HG02840 (cell line): ENCODE data around the gene SMIM27.
A peak's percentile ranks its signal among the peaks of the same experiment; 100 is the strongest.

Source experiments
- ATAC-seq: cut with Tn5 transposase; IDR thresholded peaks from one replicate; pipeline ENCODE4 v1.9.1; 2021; ENCODE audit warnings: mild to moderate bottlenecking, moderate library complexity, moderate number of reproducible peaks; ENCODE audit not compliant: unreplicated experiment, low FRiP score

The SMIM27 gene

GRCh38 chr9:32554107-32554506, 2.0 kb downstream of the SMIM27 start:
- ATAC-seq: no peak

DNA sequence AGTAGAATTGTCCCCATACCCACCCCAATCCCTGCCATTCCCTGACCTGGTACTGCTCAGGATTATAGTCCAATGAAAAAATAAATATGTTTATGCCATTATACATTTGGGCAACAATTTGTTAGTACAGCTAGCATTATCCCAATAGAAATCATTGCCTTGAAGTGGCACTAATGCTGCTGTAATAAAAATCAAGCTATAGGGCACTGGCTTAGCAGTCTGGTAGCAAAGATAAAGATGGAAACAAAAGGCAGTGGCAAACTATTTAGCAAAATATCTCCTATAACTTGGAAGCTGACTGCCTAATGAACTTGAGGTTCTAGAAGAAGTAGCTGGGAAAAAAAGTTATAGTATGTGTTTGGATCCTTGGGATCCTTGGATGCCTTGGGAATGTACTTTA, 2.5 kb downstream of the SMIM27 start:
- no peak for ATAC-seq

DNA sequence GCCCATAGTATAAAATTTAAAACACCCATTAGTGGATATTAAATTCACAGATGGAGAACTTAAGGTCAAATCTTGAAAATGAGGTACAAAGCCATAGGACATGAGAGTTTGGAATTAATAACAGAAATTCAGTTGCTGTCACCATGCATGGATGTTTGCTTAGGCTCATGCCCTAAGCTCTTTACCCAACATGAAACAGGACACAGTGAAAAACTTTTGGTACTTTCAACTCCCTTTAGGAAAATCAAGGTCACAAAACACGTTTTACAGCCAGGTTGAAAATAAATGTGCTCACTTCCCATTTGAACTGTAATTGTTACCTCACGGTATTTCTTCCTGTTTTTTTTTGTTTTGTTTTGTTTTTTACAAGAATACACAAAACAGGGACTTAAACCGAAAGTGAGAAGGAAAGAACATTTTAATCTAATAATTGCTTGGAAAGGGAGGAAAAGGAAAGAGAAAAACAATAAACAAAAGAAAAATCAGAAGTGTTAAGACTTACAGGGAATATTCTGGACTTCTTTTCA, 6.3 kb downstream of the SMIM27 start:
- ATAC-seq: no peak

DNA sequence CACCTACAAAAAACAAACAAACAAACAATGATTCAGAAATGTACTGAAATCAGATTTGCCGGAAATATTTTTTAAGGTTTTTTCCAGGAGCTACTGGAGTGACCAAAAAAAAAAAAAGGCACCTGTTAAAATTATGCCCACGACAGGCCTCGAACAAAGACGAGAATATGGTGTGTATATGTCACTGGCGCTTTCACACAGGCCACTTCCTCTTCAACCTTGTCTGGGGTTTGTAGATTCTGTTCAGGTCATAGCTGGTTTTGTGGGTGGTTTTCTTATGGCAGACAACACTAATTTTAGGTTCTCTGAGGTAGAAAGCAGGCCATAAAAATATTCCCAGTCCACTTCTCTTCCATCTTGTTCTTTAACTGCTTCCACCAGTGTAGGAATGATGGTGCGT, 13.8 kb downstream of the SMIM27 start:
- ATAC-seq: no peak

GRCh38 chr9:32566770-32567169, 14.6 kb downstream of the SMIM27 start:
- ATAC-seq: no peak

GRCh38 chr9:32570262-32570661, 18.1 kb downstream of the SMIM27 start:
- no peak for ATAC-seq

GRCh38 chr9:32571969-32572899, 20.1 kb downstream of the SMIM27 start:
- ATAC-seq: peak; percentile 86

DNA sequence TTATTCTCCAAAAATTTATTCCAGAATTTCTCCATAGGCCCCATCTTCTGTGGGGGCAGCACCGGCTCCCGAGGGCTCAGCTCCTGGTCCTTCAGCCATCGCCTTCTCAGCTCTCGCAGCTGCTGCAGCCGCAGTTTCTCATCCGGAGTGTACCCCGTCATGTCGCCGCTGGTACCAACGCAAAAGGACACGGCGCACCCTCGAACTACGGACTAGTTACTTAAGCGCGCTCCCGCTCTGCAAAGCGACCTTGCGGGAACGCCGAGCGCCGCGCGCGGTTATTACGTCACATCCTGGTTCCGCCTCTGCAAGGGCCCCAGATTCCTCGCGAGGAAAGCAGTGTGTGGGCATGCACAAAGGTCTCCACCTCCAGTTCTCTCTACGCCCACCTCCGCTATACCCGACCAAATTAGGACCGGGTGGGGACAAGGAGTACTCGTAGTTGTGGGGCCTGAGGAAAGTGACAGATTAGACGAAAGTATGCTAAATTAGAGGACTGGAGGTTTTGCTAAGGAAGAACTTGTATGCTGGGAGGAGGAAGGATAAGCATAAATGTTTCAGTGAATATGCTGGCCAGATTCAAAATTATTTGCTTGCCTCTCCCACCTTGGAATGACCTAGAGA, 20.9 kb downstream of the SMIM27 start, which contains the start of gene NDUFB6:
NDUFB6 (minus strand) TSS at position 260 of the 624 bp plus-strand sequence; CDS start at position 161, 99 bp downstream.
- ATAC-seq: peak; percentile 88

DNA sequence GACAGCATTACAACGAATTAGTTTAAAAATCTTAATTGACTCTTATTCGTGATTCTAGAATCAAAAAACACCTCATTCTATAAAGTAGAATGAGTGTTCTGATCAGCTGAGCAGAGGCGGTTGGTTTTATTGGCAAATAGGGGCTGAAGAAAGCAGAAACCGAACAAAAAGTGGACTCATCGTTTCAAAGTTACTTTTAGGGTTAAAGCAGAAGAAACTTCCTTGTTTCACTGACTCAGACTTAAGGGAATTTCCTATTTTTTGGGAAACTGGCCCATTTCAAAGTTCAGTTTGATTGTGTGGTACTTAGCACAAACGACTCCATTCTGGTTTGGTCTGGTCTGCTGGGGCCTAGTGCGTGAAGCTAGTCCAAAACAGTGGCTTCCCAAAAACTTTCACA, 21.7 kb downstream of the SMIM27 start:
- no peak for ATAC-seq

- no peak for ATAC-seq
Measured at GRCh38 chr9:32574858-32575257, 22.7 kb downstream of the SMIM27 start.

DNA sequence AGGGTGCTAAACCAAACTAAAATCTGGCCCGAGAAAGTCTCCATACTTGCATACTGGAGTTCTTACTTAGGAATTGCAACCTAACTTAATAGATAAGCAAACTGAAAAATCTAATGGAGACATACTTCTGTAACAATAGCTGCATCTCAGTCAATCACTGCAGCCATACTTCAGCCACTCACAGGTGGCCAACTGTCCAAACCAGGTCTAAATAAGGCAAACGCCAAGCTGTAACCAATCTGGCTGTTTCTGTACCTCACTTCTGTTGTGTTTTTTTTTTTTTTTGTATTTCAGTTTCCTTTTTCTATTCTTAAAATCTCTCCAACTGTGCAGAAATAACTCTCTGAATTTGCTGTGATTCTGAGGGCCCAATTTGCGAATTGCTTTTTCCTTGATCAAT, 25.2 kb downstream of the SMIM27 start:
- ATAC-seq: no peak

DNA sequence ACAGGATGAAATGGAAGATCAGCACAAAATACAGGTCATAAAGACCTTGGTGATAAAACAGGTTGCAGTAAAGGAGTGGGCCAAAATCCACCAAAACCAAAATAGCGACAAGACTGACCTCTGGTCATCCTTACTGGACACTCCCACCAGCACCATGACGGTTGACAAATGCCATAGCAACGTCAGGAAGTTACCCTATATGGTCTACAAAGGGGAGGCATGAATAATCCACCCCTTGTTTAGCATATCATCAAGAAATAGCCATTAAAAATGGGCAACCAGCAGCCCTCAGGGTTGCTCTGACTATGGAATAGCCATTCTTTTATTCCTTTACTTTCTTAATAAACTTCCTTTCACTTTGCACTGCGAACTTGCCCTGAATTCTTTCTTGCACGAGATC, 26.8 kb downstream of the SMIM27 start:
- ATAC-seq: no peak

DNA sequence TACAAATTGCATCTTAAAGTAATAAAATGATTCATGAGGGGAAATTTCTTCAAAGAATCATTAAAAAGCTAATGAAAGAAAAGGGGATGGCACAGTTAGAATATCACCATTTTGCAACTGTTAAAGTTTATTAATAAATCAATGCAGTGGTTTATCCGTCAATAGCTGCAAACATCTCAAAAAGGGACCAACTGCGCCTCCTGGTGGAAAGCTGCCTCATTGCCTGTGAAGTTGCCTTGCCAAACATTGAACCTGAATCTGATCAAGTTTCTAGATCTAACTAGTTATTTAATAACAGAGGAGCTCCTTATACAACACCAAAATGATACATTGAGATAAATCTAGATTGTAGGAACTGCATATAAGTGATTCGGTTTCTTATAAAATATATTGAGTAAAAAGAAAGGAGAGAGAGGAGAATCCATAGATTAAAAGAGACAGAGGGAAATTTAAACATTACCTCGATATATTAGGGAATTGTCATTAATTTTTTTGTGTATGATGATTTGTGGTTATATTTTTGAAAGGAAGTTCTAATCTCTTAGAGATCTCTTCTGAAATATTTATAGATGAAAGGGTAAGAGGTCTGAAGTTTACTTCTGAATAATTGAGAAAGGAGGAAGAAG, 27.7 kb downstream of the SMIM27 start:
- ATAC-seq: no peak

DNA sequence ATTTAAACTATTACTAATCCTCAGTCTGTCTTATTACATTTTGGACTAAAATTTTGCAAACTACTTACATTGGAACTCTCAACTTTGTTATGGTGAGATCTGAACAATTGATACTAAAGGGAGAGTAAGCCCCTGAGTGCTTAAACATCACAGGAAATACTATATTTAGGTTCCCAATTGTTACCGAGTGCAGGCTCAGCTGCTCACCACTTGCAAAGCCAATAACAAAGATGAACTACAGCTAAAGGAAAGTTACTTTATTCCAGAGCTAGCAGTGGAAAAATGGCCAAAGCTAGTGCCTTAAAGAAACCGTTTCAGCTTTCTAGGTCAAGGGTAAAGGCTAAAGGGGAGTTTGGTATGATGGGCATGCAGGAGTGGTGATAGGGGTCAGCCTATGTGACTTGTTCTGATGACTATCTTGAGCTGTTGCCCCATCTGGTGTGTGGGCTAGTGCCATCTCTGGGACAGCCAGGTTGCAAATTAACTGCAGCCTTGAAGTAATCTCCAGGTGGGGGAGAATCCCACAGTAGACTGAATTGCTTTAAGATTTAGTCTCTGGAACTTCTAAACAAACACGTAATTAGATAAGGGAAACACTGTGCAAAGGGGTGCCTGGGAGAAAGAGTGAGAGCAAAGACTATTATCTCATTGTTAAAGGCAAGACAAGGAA, 28.6 kb downstream of the SMIM27 start:
- no peak for ATAC-seq

DNA sequence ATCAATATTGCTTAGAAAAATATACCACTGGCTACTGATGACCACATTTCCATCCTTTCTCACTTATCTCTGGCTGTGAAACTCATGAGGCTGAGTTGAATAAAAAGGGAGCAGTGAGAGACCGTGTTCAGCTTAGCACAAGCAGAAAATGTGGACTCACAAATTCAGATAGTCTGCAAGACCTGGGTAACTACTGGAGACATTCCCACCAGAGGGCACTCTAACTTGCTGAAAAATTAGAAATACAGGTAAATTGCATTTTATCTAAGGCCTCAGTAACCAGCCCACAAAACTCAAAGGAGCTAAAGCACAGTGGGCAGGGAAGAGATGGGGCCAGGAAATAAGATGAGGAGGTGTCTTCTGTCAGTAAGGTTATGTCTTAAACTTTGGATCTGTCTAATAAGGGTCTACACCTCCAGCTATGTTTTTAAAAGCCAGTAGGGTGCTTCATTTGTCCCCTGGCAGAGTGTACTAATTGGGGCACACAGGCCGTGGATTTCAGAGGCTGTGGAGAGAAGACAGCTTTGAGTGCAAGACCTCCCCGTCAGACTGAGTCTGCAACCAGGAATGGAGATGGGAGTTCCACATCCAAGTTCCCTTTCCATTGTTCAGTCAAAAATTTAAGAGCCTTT, 29.5 kb downstream of the SMIM27 start:
- no peak for ATAC-seq

- no peak for ATAC-seq
Measured at GRCh38 chr9:32584784-32585183, 32.7 kb downstream of the SMIM27 start.

- no peak for ATAC-seq
Measured at GRCh38 chr9:32587901-32588300, 35.8 kb downstream of the SMIM27 start.

- no peak for ATAC-seq
Measured at GRCh38 chr9:32589083-32589723, 37.1 kb downstream of the SMIM27 start.

DNA sequence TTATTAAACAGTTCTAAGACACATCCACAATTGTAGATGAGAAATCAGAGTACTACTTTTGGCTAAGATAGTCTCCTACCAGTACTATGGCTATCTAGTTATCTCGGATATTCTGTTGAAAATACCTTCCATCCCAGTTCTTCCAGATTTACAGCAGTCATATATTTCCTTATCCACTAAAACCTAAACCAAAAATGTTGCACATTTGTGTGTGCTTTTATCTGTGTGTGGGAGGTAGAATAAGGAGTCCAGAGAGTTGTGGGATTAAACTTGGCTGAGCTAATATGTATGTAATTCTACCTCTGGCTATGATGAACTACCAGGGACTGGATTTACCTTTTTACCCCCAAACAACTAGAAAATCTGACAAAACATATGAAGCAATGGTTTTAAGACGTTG, 38.3 kb downstream of the SMIM27 start:
- no peak for ATAC-seq

DNA sequence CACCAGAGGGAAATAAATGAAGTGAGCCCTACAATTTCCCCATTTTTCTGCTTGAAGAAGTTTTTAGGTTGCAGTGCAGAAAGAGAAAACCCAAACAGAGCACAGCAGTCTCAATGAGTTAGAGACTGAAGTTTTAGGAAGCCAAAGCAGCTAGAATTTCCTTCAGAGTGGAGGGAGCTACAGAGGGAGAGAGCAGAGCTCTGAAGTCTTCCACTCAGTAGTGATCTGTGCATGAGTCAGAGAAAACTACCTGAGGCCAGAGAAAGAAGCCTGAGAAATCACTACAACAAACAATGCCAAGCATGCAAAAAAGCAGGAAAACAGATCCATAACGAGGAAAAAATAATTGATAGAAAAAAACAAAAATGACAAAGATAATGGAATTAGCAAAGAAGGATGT, 38.8 kb downstream of the SMIM27 start:
- ATAC-seq: no peak
